Endothelial cell (in vitro differentiated cells): ENCODE data around the gene CLDN22. TPM values are rescaled to one million over a fixed set of nuclear protein-coding genes. Genes with fewer than 3 reads are reported as not detected.

ENCODE experiments used
- DNase-seq: peaks from one replicate; pipeline ENCODE4 v3.0.0; 2021; ENCODE audit warnings: low spot score
- H3K27ac Mint-ChIP-seq: one replicate; pipeline ENCODE4 v1.8.0; 2021; ENCODE audit warnings: mixed read lengths, inconsistent platforms; ENCODE audit not compliant: unreplicated experiment
- H3K27me3 Mint-ChIP-seq: one replicate; pipeline ENCODE4 v1.8.0; 2021; ENCODE audit warnings: mild to moderate bottlenecking, moderate library complexity, mixed read lengths, inconsistent platforms; ENCODE audit not compliant: unreplicated experiment
- H3K36me3 Mint-ChIP-seq: one replicate; pipeline ENCODE4 v1.8.0; 2021; ENCODE audit warnings: mild to moderate bottlenecking, low read depth, mixed read lengths, inconsistent platforms; ENCODE audit not compliant: unreplicated experiment
- H3K4me1 Mint-ChIP-seq: one replicate; pipeline ENCODE4 v1.8.0; 2021; ENCODE audit warnings: mild to moderate bottlenecking, mixed read lengths, inconsistent platforms; ENCODE audit not compliant: unreplicated experiment
- H3K4me3 Mint-ChIP-seq: one replicate; pipeline ENCODE4 v1.8.0; 2021; ENCODE audit warnings: mild to moderate bottlenecking, mixed read lengths, inconsistent platforms; ENCODE audit not compliant: unreplicated experiment
- H3K9me3 Mint-ChIP-seq: one replicate; pipeline ENCODE4 v1.8.0; 2021; ENCODE audit warnings: mixed read lengths, inconsistent platforms; ENCODE audit not compliant: unreplicated experiment
- CTCF ChIP-seq: fragments of 200-600 bp; sonication (generic); IDR thresholded peaks from one replicate; pipeline ENCODE4 v1.5.0; 2021; ENCODE audit warnings: antibody characterized with exemption; ENCODE audit not compliant: unreplicated experiment
- total RNA-seq: library from RNA; stranded (reverse); fragmentation: NEBNext Ultra II Directional; extraction: Animal tissue kit (Norgen Biotek cat#: 25700); gene quantifications from one replicate; pipeline ENCODE4 v1.2.1, GENCODE V29; 2021; ENCODE audit not compliant: unreplicated experiment

Gene CLDN22
- total RNA-seq, 1 donor from 2014 or later: not detected

DNA sequence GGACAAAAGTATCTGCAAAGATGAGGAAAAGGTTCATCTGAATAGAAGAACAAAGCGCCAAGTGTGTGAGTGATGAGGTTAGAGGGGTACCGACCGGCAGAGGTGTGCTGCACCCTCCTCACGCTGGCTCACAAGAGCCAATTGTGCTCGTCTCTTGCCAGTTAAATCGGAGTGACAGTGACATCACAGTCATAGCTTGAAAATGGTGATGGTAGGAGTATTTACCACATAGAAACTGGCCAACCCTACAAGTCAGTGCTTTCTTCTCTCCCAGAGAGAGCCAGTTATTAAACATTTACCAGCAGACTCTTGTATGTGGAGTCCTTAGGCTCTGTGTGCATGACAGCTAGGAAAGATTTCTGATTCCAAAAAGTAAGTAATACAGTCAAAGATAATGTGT lies 32.4 kb downstream of the CLDN22 start:
- Mint-ChIP-seq H3K4me1 (peaks cover 13% of the 10 kb centered on the region), H3K27me3 (peaks cover 2% of the 10 kb centered on the region), H3K9me3 (no peaks in the 10 kb centered on the region), H3K27ac (no peak overlapping the region), H3K4me3 (no peak overlapping the region), H3K36me3 (peaks cover 21% of the 10 kb centered on the region)
- TF ChIP-seq CTCF: no peak
- no peak for DNase-seq

- no peak for TF ChIP-seq CTCF
- Mint-ChIP-seq H3K4me1 (peaks cover 13% of the 10 kb centered on the region), H3K27me3 (peaks cover 2% of the 10 kb centered on the region), H3K27ac (no peak overlapping the region), H3K4me3 (no peak overlapping the region), H3K36me3 (peaks cover 20% of the 10 kb centered on the region), H3K9me3 (no peaks in the 10 kb centered on the region)
- DNase-seq: no peak
Observed at GRCh38 chr4:183287309-183287659, 32.8 kb downstream of the CLDN22 start.

- Mint-ChIP-seq H3K9me3 (no peaks in the 10 kb centered on the region), H3K36me3 (peaks cover 20% of the 10 kb centered on the region), H3K27me3 (peaks cover 2% of the 10 kb centered on the region), H3K4me3 (no peak overlapping the region), H3K27ac (no peak overlapping the region), H3K4me1 (peaks cover 13% of the 10 kb centered on the region)
- TF ChIP-seq CTCF: no peak
- no peak for DNase-seq
Observed at GRCh38 chr4:183286590-183287308, 33.3 kb downstream of the CLDN22 start.

- peaks cover 2% of the 10 kb centered on the region for H3K27me3 Mint-ChIP-seq
- peaks cover 20% of the 10 kb centered on the region for H3K36me3 Mint-ChIP-seq
- TF ChIP-seq CTCF: no peak
- no peak for DNase-seq
- no peak overlapping the region for H3K27ac Mint-ChIP-seq
- H3K4me1 Mint-ChIP-seq: peaks cover 13% of the 10 kb centered on the region
- H3K4me3 Mint-ChIP-seq: no peak overlapping the region
- no peaks in the 10 kb centered on the region for H3K9me3 Mint-ChIP-seq
Observed at GRCh38 chr4:183285886-183286285, 34.2 kb downstream of the CLDN22 start.

- peaks cover 2% of the 10 kb centered on the region for H3K27me3 Mint-ChIP-seq
- H3K36me3 Mint-ChIP-seq: peaks cover 20% of the 10 kb centered on the region
- no peak for DNase-seq
- TF ChIP-seq CTCF: no peak
- no peaks in the 10 kb centered on the region for H3K9me3 Mint-ChIP-seq
- peaks cover 13% of the 10 kb centered on the region for H3K4me1 Mint-ChIP-seq
- H3K27ac Mint-ChIP-seq: no peak overlapping the region
- no peak overlapping the region for H3K4me3 Mint-ChIP-seq
Observed at GRCh38 chr4:183284965-183285364, 35.1 kb downstream of the CLDN22 start.
